MM.1S (cell line): Measurements from ENCODE around the gene GDF11.

Source experiments
- DNase-seq: peaks from one replicate; pipeline ENCODE4 v3.0.0-alpha.2; 2015
- H2AFZ ChIP-seq: fragments of 300-600 bp; sonication (generic); 2 replicates; pipeline ENCODE4 v1.6.0; 2016; ENCODE audit warnings: antibody characterized with exemption, low read length
- H3F3A ChIP-seq: fragments of 300-600 bp; sonication (generic); 2 replicates; pipeline ENCODE4 v1.6.1; 2016; ENCODE audit warnings: mild to moderate bottlenecking, antibody characterized with exemption, low read length, moderate library complexity, mixed read lengths; ENCODE audit not compliant: insufficient read depth
- H3K27ac ChIP-seq: fragments of 300-600 bp; sonication (generic); 2 replicates; pipeline ENCODE4 v1.5.1; 2016; ENCODE audit warnings: mild to moderate bottlenecking, low read length
- H3K27me3 ChIP-seq: fragments of 300-600 bp; sonication (generic); replicated peaks from 2 replicates; pipeline ENCODE4 v1.6.0; 2016; ENCODE audit warnings: low read length; ENCODE audit not compliant: insufficient read depth
- H3K36me3 ChIP-seq: fragments of 300-600 bp; sonication (generic); replicated peaks from 2 replicates; pipeline ENCODE4 v1.6.1; 2016; ENCODE audit warnings: mild to moderate bottlenecking, low read length, mixed read lengths; ENCODE audit not compliant: insufficient read depth
- H3K4me1 ChIP-seq: fragments of 300-600 bp; sonication (generic); 2 replicates; pipeline ENCODE4 v1.6.1; 2016; ENCODE audit warnings: low read length, mixed read lengths
- H3K4me2 ChIP-seq: fragments of 300-600 bp; sonication (generic); 2 replicates; pipeline ENCODE4 v1.6.0; 2016; ENCODE audit warnings: low read depth, low read length
- H3K4me3 ChIP-seq: fragments of 300-600 bp; sonication (generic); 2 replicates; pipeline ENCODE4 v1.5.1; 2016; ENCODE audit warnings: low read length, mixed read lengths
- H3K79me2 ChIP-seq: fragments of 300-600 bp; sonication (generic); 2 replicates; pipeline ENCODE4 v1.6.1; 2016; ENCODE audit warnings: mixed run types, low read length, mixed read lengths
- H3K9ac ChIP-seq: fragments of 300-600 bp; sonication (generic); 2 replicates; pipeline ENCODE4 v1.6.1; 2016; ENCODE audit warnings: low read length, mixed read lengths
- H3K9me2 ChIP-seq: fragments of 300-600 bp; sonication (generic); replicated peaks from 2 replicates; pipeline ENCODE4 v1.6.1; 2016; ENCODE audit warnings: mild to moderate bottlenecking, low read length, mixed read lengths; ENCODE audit not compliant: insufficient read depth
- H3K9me3 ChIP-seq: fragments of 300-600 bp; sonication (generic); replicated peaks from 2 replicates; pipeline ENCODE4 v1.6.1; 2016; ENCODE audit warnings: mild to moderate bottlenecking, low read length, mixed read lengths; ENCODE audit not compliant: insufficient read depth
- H4K20me1 ChIP-seq: fragments of 300-600 bp; sonication (generic); 2 replicates; pipeline ENCODE4 v1.6.1; 2016; ENCODE audit warnings: mild to moderate bottlenecking, low read length, moderate library complexity, mixed read lengths; ENCODE audit not compliant: insufficient read depth
- EZH2 ChIP-seq: fragments of 300-600 bp; sonication (generic); optimal IDR thresholded peaks from 2 replicates; pipeline ENCODE3; 2017; ENCODE audit warnings: low read depth, mild to moderate bottlenecking, antibody characterized with exemption, low read length, mixed read lengths
- EZH2phosphoT487 ChIP-seq: fragments of 300-600 bp; sonication (generic); IDR thresholded peaks from 2 replicates; pipeline ENCODE4 v1.6.1; 2018; ENCODE audit warnings: antibody characterized with exemption, low read length
- TF ChIP-seq, protein P1 (sequence below): fragments of 300-600 bp; sonication (generic); IDR thresholded peaks from 2 replicates; pipeline ENCODE4 v1.5.1; 2016; ENCODE audit warnings: antibody characterized with exemption, low read length, mixed read lengths

Gene GDF11

DNA sequence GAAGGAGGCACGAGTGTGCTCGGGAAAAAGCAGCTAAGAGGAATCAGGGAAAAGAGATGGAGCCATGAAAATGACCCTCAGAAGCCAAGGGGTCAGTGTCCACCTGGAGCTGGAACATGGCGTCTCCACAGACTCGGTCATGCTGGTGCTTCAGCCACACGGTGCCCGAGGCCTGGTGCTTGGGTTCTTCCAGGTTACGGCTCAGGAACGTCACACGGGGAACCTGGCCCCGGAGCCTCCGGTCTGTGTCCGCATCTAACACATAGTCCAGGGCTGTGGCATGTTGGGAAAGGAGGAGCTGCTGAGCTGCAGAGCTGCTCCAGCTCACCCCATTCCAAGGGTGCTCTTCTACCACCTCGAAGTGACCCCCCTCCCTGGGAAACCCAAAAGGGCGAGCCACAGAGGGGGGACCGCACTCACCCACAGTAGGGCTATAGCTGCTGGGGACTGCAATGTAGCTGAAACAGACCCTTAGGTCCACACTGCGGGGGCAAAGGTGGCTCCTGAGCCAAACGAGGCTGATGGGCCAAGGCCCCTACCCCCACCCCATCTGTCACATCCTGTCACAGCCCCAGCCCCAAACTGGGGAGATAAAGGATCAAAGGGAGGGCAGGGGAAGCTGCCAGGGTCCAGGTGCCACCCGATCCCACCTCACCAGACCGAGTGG lies 46.0 kb upstream of the GDF11 start:
- H3K4me1 ChIP-seq = no peaks in the 10 kb centered on the region

DNA sequence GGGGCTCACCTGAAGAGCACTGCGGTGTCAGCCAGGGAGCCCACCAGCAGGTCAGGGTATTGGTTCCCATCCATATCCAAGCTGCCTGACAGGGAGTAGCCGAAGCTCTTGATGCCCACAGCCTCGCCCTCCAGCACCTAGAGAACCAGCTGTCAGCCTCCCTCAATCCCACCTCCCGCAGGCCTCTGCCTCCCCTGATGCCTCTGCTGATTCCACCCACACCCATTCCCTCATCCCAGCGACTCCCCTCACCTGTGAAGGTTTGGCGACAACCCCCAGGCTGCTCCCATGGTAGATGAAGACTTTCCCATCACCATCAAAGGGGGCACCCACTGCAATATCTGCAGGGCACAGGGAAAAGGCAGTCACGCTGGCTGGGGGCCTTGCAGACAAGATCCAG lies 45.2 kb upstream of the GDF11 start:
- Histone ChIP-seq H3K36me3 (no peaks in the 10 kb centered on the region), H3K79me2 (no peaks in the 10 kb centered on the region)
- DNase-seq = no peak

More for the DNA sequence above, 46.0 kb upstream of the GDF11 start:
- no peaks in the 10 kb centered on the region for H3K9me2 ChIP-seq
- no peaks in the 10 kb centered on the region for H3K9me3 ChIP-seq
- H3K27ac ChIP-seq = no peak overlapping the region
- H3K4me3 ChIP-seq = no peak overlapping the region
- H4K20me1 ChIP-seq = no peaks in the 10 kb centered on the region
- no peaks in the 10 kb centered on the region for H3F3A ChIP-seq
- no peaks in the 10 kb centered on the region for H3K79me2 ChIP-seq
- no peaks in the 10 kb centered on the region for H3K36me3 ChIP-seq
- DNase-seq = no peak
- no peak overlapping the region for H2AFZ ChIP-seq
- H3K9ac ChIP-seq = no peak overlapping the region
- no peaks in the 10 kb centered on the region; the same call in 1 of the 2 replicates for H3K27me3 ChIP-seq
- H3K4me2 ChIP-seq = no peak overlapping the region
- TF ChIP-seq, protein P1, sequence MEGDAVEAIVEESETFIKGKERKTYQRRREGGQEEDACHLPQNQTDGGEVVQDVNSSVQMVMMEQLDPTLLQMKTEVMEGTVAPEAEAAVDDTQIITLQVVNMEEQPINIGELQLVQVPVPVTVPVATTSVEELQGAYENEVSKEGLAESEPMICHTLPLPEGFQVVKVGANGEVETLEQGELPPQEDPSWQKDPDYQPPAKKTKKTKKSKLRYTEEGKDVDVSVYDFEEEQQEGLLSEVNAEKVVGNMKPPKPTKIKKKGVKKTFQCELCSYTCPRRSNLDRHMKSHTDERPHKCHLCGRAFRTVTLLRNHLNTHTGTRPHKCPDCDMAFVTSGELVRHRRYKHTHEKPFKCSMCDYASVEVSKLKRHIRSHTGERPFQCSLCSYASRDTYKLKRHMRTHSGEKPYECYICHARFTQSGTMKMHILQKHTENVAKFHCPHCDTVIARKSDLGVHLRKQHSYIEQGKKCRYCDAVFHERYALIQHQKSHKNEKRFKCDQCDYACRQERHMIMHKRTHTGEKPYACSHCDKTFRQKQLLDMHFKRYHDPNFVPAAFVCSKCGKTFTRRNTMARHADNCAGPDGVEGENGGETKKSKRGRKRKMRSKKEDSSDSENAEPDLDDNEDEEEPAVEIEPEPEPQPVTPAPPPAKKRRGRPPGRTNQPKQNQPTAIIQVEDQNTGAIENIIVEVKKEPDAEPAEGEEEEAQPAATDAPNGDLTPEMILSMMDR = no peak
- TF ChIP-seq EZH2phosphoT487 (no peak), EZH2 (no peak)

DNA sequence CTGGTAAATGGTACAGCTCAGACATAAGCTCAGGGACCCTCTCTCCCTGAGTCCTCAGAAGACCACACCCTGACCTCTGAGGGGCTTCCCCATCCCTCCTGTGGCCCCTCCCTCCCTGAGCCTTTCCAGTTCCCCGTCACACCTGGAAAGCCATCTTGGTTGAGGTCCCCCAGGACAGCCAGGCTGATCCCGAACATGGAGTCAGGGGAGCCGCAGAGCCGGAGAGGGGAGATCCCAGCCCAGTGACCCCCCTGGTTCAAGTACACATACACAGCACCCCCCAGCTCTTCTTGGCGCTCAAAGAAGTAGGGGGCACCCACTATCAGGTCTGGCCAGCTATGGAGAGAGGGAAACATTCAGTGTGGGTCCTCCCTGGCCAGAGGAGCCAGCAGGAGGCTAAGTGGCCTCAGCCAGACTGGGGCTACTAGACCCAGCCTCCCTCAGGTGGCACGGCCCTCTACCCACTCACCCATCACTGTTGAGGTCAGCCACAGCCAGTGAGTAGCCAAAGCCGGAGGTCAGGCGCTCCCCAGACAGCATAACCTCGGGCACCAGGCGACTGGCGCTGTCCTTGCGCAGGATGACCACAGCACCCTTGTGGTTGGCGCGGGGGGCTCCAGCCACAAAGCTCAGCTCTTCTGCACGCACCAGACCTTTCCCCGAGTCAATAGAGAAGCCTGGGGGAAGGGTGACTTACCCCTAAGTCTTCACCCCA lies 44.5 kb upstream of the GDF11 start:
- Histone ChIP-seq H3K79me2 (no peaks in the 10 kb centered on the region), H3K4me1 (no peaks in the 10 kb centered on the region), H3K27me3 (no peaks in the 10 kb centered on the region; the same call in 1 of the 2 replicates)

More for the DNA sequence above, 45.2 kb upstream of the GDF11 start:
- TF ChIP-seq EZH2 (no peak), EZH2phosphoT487 (no peak)
- TF ChIP-seq, protein P1 = no peak
- Histone ChIP-seq H3F3A (no peaks in the 10 kb centered on the region), H3K4me1 (no peaks in the 10 kb centered on the region), H3K27me3 (no peaks in the 10 kb centered on the region; the same call in 1 of the 2 replicates), H4K20me1 (no peaks in the 10 kb centered on the region), H3K4me2 (no peak overlapping the region), H3K9me2 (no peaks in the 10 kb centered on the region), H3K9me3 (no peaks in the 10 kb centered on the region), H2AFZ (no peak overlapping the region), H3K27ac (no peak overlapping the region), H3K9ac (no peak overlapping the region), H3K4me3 (no peak overlapping the region)

More for the DNA sequence above, 44.5 kb upstream of the GDF11 start:
- H2AFZ ChIP-seq = no peak overlapping the region
- TF ChIP-seq EZH2 (no peak), EZH2phosphoT487 (no peak)
- TF ChIP-seq, protein P1 = no peak
- H3F3A ChIP-seq = no peaks in the 10 kb centered on the region
- H4K20me1 ChIP-seq = no peaks in the 10 kb centered on the region
- H3K4me3 ChIP-seq = no peak overlapping the region
- H3K9ac ChIP-seq = no peak overlapping the region
- no peak overlapping the region for H3K4me2 ChIP-seq
- no peaks in the 10 kb centered on the region for H3K9me2 ChIP-seq
- no peaks in the 10 kb centered on the region for H3K9me3 ChIP-seq
- no peaks in the 10 kb centered on the region for H3K36me3 ChIP-seq
- no peak overlapping the region for H3K27ac ChIP-seq
- DNase-seq = no peak
